Activated effector memory CD4-positive, alpha-beta T cell treated with anti-CD3 and anti-CD28 coated beads, Interleukin-2, amount 50 U/mL, for 16 hours (primary cell): ENCODE measurements around the gene PML.
"Not testable (repeated sequence)": the region's sequence is repeated elsewhere in the genome, so short reads cannot be mapped to it uniquely, and the experiment has no call there.

Experiments used
- DNase-seq: peaks from one replicate; pipeline ENCODE4 v3.0.0-alpha.2; 2020

PML gene

DNA sequence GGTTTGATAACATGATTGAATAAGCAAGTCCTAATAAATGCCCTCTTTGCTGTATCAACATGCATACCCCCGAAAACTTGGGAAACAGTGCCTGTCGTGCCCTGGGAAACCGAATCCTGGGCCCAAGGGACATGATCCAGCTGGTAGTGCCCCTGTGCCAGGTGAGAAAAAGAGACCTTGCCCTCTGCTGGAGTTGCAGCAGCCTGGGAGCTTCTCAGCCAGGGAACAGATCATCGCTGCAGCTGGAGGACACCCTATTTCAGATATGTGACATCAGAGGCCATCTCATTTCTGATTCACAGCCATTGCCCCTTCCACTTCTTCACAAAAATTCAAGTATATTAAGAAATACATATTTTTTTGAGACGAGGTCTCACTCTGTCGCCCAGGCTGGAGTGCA lies 34.7 kb upstream of the PML start:
- DNase-seq = peak; percentile 28

GRCh38 chr15:73960472-73961070 lies 33.9 kb upstream of the PML start:
- DNase-seq = peak; percentile 16

- no peak for DNase-seq
Measured at GRCh38 chr15:73962433-73962832, 32.1 kb upstream of the PML start.

GRCh38 chr15:73964736-73965093 lies 29.8 kb upstream of the PML start:
- peak; percentile 95 for DNase-seq

- peak; percentile 74 for DNase-seq
Measured at GRCh38 chr15:73965094-73965757, 29.3 kb upstream of the PML start.

GRCh38 chr15:73965758-73966113 lies 28.8 kb upstream of the PML start:
- peak; percentile 47 for DNase-seq

GRCh38 chr15:73968461-73968860 lies 26.1 kb upstream of the PML start:
- no peak for DNase-seq

DNA sequence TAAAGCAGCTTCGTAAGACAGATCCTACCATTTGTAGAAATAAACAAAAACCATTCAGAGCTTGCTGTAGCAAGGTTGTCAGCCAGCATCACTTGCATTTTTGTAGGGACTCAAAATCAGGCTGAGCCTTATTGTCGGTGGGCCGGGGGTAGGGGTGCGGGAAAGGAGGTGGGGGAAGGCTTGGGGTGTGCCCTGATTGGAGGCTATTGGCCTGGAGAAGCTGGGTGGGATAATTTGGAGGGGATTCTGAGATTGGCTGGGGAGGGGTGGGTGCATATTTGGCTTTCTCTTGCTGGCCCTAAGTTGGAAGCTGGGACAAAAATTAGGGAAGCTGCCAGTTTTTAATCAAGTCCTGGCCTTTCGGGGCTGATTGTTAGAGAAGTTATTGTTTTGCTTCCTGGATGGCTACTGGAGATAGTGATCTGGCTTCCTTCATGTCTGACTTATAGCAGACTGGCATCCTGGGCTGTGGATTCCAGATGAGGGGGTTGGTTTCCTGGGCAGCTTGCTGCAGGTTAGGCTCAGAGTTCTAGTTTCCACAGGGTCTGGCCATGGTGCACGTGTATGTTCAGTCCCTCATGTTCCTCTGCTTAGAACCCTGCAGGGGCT lies 25.3 kb upstream of the PML start:
- DNase-seq = peak; percentile 21

DNA sequence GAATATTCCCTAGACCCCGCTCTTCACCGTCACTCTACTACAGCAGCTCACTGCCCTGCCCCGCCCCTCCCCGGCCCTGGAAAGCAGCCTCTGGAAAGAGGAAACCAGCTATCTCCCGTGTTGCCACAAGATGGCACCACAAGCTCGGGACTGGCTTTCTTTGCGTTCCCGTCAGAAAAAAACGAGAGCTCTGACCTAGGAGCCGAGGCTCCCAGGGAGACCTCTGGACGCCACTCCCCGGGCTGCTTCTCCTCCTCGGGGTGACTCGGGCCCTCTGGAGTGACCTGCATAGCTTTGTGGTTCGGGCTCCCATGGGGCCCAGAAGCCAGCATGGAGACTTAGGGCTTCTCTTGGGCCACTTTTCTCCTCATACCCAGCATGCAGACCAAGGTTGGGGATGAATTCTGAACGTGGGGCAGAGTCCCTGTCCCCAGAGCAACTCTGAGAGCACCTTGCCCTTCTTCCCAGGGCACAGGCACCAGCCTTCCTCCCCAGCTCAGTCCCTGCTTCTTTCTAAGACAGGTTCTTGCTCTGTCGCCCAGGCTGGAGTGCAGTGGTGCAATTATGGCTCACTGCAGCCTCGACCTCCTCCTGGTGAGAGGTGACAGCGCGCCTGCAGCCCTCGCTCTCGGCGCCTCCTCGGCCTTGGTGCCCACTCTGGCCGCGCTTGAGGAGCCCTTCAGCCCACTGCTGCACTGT lies 21.4 kb upstream of the PML start:
- DNase-seq = peak; percentile 91

- DNase-seq = not testable (repeated sequence)
Measured at GRCh38 chr15:73973683-73974200, 20.8 kb upstream of the PML start.

GRCh38 chr15:73975440-73976125 lies 18.9 kb upstream of the PML start:
- peak; percentile 33 for DNase-seq

DNA sequence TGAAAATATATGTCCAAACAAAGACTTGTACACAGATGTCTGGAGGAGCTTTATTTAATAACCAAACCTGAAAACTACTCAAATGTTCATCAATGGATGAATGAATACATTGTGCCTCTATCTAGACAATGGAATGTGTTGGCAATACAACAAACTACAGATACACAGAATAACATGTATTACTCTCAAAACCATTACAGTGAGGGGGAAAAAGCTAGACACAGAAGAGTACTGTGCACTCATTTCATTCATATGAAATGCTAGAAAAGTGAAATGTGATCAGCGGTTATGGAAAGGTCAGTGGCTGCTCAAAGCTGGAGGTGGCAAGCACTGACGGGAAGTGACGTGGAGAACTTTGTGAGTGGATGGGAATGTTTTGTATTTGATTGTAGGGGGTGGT lies 15.6 kb upstream of the PML start:
- DNase-seq = no peak

DNA sequence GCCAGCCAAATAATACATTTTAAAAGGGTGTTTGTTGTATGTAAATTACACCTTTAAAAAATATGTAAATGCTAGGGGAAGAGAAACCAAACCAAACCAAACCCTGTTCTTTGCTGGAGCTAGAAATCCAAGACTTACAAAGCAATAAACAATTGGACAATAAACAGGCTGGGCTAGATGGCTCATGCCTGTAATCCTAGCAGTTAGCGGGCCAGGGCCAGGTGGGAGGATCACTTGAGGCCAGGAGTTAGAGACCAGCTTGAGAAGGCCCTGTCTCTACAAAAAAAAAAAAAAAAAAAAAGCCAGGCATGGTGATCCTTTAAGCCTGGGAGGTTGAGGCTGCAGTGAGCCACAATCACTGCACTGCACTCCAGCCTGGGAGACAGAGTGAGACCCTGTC lies 14.9 kb upstream of the PML start:
- DNase-seq = no peak

- DNase-seq = no peak
Measured at GRCh38 chr15:73981761-73982221, 12.7 kb upstream of the PML start.

DNA sequence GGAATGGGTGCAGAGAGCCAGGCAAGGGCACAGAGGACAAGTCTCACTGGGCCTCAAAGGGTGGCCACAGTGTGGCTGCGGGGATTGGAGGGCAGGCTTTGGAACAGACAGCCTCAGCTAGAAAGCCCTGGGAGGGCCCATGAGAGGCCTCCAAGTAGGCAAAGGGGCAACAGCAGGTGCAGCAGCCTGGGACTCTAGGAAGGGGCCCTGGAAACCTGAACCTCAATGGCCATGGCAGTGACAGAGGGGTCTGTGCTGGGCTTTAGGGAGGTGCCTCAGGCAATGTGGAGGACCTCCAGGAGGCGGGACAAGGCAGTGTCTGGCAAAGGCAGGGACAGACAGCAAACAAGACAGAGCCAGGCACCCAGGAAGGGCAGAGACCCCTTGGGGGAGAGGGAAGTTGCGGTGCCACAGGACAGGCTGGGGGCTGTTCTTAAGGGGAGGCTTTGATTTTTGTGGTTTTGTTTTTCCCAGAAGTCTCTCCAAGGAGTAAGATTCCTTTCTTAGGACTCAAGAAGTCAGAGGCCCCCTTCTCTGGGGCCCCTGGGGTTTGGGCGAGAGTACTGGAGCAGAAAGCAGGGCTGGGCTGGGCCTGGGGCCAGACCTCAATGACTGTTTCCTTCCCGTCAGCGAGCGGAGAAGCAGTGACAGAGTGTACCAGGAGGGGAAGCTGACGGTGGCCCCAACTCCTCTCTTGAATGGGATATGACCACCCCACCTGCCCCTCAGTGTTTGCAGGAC lies 12.1 kb upstream of the PML start:
- no peak for DNase-seq

- DNase-seq = no peak
Measured at GRCh38 chr15:73983211-73983727, 11.2 kb upstream of the PML start.

- DNase-seq = no peak
Measured at GRCh38 chr15:73983773-73984172, 10.7 kb upstream of the PML start.

- no peak for DNase-seq
Measured at GRCh38 chr15:73984208-73984979, 10.1 kb upstream of the PML start.

DNA sequence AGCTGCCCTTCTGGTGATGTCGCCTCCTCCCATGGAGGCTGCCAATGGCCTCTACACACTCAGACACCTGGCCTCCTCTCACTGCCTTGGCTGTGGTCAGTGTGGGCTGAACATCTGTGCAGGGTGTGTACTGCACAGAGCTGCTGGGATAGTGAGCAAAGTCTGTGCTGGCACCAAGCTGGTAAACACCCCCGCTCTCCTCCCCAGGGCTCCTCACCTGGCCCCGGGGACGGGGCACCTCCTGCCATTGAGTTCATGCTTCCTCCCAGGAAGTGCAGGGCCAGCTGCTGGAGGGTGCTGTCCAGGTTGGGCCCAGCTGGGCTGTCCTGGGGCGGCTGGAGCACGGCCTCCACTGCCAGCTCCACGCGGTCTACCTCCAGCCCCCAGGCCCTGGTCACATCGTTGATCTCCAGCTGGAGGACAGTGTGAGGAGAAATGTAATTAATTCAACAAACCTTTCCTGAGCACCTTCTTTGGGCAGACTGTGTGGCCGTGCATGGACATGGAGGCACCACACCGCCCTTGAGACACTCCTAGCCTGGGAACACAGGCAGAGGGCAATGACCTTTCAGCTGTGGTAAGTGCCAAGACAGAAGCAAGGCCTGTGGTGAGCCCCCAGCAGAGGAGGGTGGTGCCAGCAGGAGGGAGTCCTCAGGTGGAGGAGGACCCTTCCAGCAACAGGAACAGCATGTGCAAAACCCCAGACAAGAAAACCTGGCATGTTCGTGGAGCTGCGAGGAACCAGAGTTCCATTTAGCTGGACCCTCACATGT lies 9.2 kb upstream of the PML start:
- no peak for DNase-seq

DNA sequence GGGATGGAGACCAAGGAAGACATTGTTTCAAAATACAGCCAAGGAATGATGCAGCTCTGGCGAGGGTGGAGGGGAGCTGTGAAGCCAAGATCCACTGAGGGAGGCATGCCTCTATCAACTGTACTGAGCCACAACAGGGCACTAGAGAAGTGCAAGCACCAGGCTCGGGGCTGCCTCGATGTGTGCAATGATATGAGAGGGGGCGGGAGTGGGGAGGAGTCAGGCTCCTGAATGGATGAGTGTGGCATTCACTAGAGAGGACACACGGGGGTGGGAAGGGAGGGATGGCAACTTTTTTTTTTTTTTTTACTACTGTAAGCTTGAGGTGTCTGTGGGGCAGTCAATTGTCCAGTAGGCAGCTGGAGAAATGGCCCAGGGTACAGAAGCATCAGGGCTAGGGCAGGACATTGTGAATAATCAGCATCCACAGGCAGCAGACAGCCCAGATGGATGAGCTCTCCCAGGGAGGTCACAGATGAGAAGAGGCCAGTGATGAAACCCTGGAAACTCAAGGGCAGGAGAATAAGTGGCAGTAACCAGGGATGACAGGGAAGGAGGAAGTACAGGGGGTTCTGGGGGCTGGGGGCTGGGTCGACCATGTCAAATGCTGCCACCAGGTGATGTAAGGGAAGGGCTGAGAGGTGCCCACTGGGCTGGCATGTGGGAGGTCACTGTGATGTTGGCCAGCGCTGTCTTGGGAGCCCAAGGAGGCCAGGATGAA lies 8.3 kb upstream of the PML start:
- DNase-seq = no peak
